ENCODE data around the gene PEAR1. TPM values are rescaled to one million over a fixed set of nuclear protein-coding genes. Genes with fewer than 3 reads are reported as not detected.

PEAR1 gene
- total RNA-seq, 1 experiment from 2014 or later = not detected

Other genes starting within 250 kb of the PEAR1 start
- gene NES, start 216.3 kb upstream of the PEAR1 start, total RNA-seq (2014; rRNA removed; shearing (Covaris generic)) = 24.2 and 39.1 TPM in 2 replicates
- 66.6 and 81.6 TPM in 2 replicates for gene CRABP2, start 188.1 kb upstream of the PEAR1 start, total RNA-seq (2014; rRNA removed; shearing (Covaris generic))
- 6.4 and 6.9 TPM in 2 replicates for gene METTL25B, start 165.2 kb upstream of the PEAR1 start, total RNA-seq (2014; rRNA removed; shearing (Covaris generic))
- gene ISG20L2, start 165.0 kb upstream of the PEAR1 start, total RNA-seq (2014; rRNA removed; shearing (Covaris generic)) = 14.3 and 16.4 TPM in 2 replicates
- gene MRPL24, start 152.6 kb upstream of the PEAR1 start, total RNA-seq (2014; rRNA removed; shearing (Covaris generic)) = 57.9 and 68.2 TPM in 2 replicates
- gene HDGF, start 142.0 kb upstream of the PEAR1 start, total RNA-seq (2014; rRNA removed; shearing (Covaris generic)) = 230 and 306 TPM in 2 replicates
- 18.1 and 25.0 TPM in 2 replicates for gene PRCC, start 126.2 kb upstream of the PEAR1 start, total RNA-seq (2014; rRNA removed; shearing (Covaris generic))
- 0.48 TPM in 1 of 2 replicates, not detected in the other for gene SH2D2A, start 76.9 kb upstream of the PEAR1 start, total RNA-seq (2014; rRNA removed; shearing (Covaris generic))
- gene INSRR, start 34.6 kb upstream of the PEAR1 start, total RNA-seq (2014; rRNA removed; shearing (Covaris generic)) = not detected in 2 replicates
- gene NTRK1, start 32.9 kb upstream of the PEAR1 start, total RNA-seq (2014; rRNA removed; shearing (Covaris generic)) = not detected in 2 replicates
- gene LRRC71, start 26.9 kb downstream of the PEAR1 start, total RNA-seq (2014; rRNA removed; shearing (Covaris generic)) = not detected in 2 replicates
- 11.4 and 12.5 TPM in 2 replicates for gene ARHGEF11, start 152.0 kb downstream of the PEAR1 start, total RNA-seq (2014; rRNA removed; shearing (Covaris generic))
- not detected in 2 replicates for gene ETV3L, start 206.1 kb downstream of the PEAR1 start, total RNA-seq (2014; rRNA removed; shearing (Covaris generic))
- gene ETV3, start 244.7 kb downstream of the PEAR1 start, total RNA-seq (2014; rRNA removed; shearing (Covaris generic)) = 7.2 and 7.9 TPM in 2 replicates

Data from RPMI7951 (cell line).